OCI-LY7 (cell line): Measurements from ENCODE around the gene TMEM132A.

Experiments used
- CTCF ChIP-seq: fragments of 200-600 bp; sonication (generic); conservative IDR thresholded peaks from 2 replicates; pipeline ENCODE4 v1.5.1; 2014; ENCODE audit warnings: mild to moderate bottlenecking, antibody characterized with exemption, low read length, moderate library complexity, mixed read lengths
- EZH2phosphoT487 ChIP-seq: fragments of 200-600 bp; sonication (generic); IDR thresholded peaks from 2 replicates; pipeline ENCODE4 v1.6.1; 2018; ENCODE audit warnings: low read depth, borderline replicate concordance, mild to moderate bottlenecking, mixed run types, antibody characterized with exemption, low read length, moderate library complexity, mixed read lengths

DNA sequence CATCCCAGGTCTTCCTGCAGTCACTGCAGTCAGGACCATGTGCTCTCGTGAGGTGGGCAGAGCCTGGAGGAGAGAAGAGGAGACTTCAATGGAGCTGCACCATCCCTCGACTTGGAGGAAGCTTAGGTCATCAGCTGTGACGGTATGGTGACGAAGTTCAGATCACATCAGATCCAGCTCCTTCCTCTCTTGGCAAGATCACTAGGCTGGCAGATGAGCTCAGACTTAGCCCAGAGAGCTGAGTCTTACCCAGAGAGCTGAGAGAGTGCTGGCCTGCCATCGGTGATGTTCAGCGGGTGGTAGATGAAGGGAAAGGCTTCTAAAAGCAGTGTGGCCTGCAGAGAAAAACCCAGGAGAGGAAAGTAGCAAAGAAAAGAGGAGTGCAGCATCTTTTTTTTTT, 29.5 kb downstream of the TMEM132A start:
- TF ChIP-seq CTCF (no peak), EZH2phosphoT487 (no peak)
